Left lung (tissue), 10 donors: ENCODE data around the gene BBS9. TPM values are rescaled to one million over a fixed set of nuclear protein-coding genes. Genes with fewer than 3 reads are reported as not detected.

Experiments used
- ATAC-seq: fragments of 200-7000 bp; cut with Tn5 transposase; one replicate; pipeline ENCODE4 v1.9.1; 2020; ENCODE audit warnings: moderate library complexity
- DNase-seq, 4 donors: peaks; one replicate each; pipeline ENCODE4 v3.0.0-alpha.2; 2013 to 2020
- H3K27ac ChIP-seq, 2 donors: fragments of 200-600 bp; sonication (generic) in 1 of 2; one replicate each; pipeline versions ENCODE4 v1.5.0 to v1.8.0; 2020 to 2021
- H3K27me3 ChIP-seq, 2 donors: fragments of 200-600 bp; sonication (generic) in 1 of 2; one replicate each; pipeline versions ENCODE4 v1.5.0 to v1.8.0; 2020 to 2021
- H3K36me3 ChIP-seq, 2 donors: fragments of 200-600 bp; sonication (generic) in 1 of 2; one replicate each; pipeline versions ENCODE4 v1.5.0 to v1.8.0; 2020 to 2021
- H3K4me1 ChIP-seq, 2 donors: fragments of 200-600 bp; one replicate each; pipeline ENCODE4 v1.8.0; 2021
- H3K4me3 ChIP-seq, 2 donors: fragments of 200-600 bp; sonication (generic) in 1 of 2; one replicate each; pipeline versions ENCODE4 v1.5.0 to v1.8.0; 2020 to 2021; ENCODE audit warnings: mild to moderate bottlenecking in 1 of 2
- H3K9me3 ChIP-seq, 2 donors: fragments of 200-600 bp; sonication (generic) in 1 of 2; one replicate each; pipeline versions ENCODE4 v1.5.0 to v1.8.0; 2020 to 2021
- intact Hi-C, 2 donors: fragments of 100-400 bp; cut with DNase I; formaldehyde crosslinking; loops; one replicate each; pipeline versions ENCODE4 v1.11.2 to v1.14.2; 2022
- polyA plus RNA-seq, 6 donors: library from polyadenylated mRNA; unstranded; fragments of 120-200 nt; gene quantifications; one replicate each; pipeline ENCODE4 v1.2.1, GENCODE V29; 2013; ENCODE audit not compliant: insufficient read length in 6 of 6
- total RNA-seq, 2 donors: library from RNA; stranded (reverse); fragmentation: NEBNext Ultra II Directional; extraction: Animal tissue kit (Norgen Biotek cat#: 25700); gene quantifications; one replicate each; pipeline ENCODE4 v1.2.1, GENCODE V29; 2021
- TF ChIP-seq, protein P1 (sequence below), 2 donors: fragments of 200-600 bp; sonication (generic) in 1 of 2; IDR thresholded peaks; one replicate each; pipeline versions ENCODE4 v1.5.0 to v1.8.0; 2021; ENCODE audit warnings: antibody characterized with exemption in 2 of 2
- donor health status: DM: no; HTN: yes; CAD: no.
- donor health status: DM: no; HTN: no; CAD: no.

BBS9 gene
- total and polyA plus RNA-seq, 8 donors: 14.5 to 25.1 (median 19.1) TPM

DNA sequence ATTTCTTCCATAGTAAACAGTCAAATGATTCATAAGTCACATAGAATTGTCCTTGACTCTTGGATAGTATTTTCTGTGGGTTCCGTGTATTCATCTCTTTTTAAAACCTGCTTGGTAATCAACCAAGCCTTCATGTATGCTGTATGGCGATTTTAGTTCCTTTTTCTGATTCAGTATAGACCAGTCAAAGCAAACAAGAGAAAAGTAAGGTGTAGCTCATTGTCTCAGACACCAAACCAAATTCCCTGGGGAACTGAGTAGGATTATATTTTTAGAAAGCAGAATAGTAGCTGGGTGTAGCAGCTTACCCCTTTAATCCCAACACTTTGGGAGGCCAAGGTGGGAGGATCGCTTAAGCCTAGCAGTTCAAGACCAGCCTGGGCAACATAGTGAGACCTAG is 240.5 kb downstream of the BBS9 start:
- H3K27me3 ChIP-seq: no peaks in the 10 kb centered on the region
- TF ChIP-seq, protein P1, sequence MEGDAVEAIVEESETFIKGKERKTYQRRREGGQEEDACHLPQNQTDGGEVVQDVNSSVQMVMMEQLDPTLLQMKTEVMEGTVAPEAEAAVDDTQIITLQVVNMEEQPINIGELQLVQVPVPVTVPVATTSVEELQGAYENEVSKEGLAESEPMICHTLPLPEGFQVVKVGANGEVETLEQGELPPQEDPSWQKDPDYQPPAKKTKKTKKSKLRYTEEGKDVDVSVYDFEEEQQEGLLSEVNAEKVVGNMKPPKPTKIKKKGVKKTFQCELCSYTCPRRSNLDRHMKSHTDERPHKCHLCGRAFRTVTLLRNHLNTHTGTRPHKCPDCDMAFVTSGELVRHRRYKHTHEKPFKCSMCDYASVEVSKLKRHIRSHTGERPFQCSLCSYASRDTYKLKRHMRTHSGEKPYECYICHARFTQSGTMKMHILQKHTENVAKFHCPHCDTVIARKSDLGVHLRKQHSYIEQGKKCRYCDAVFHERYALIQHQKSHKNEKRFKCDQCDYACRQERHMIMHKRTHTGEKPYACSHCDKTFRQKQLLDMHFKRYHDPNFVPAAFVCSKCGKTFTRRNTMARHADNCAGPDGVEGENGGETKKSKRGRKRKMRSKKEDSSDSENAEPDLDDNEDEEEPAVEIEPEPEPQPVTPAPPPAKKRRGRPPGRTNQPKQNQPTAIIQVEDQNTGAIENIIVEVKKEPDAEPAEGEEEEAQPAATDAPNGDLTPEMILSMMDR (IDR thresholded peaks at IDR 0.05): no peak
- no peak overlapping the region for H3K4me3 ChIP-seq
- ATAC-seq (no peak), DNase-seq (no peak)
- H3K36me3 ChIP-seq: peaks cover 0 to 3% of the 10 kb centered on the region in 2 donors
- H3K9me3 ChIP-seq: no peaks in the 10 kb centered on the region
- H3K27ac ChIP-seq: no peak overlapping the region
- H3K4me1 ChIP-seq: no peaks in the 10 kb centered on the region
- intact Hi-C loops: no loop called here

DNA sequence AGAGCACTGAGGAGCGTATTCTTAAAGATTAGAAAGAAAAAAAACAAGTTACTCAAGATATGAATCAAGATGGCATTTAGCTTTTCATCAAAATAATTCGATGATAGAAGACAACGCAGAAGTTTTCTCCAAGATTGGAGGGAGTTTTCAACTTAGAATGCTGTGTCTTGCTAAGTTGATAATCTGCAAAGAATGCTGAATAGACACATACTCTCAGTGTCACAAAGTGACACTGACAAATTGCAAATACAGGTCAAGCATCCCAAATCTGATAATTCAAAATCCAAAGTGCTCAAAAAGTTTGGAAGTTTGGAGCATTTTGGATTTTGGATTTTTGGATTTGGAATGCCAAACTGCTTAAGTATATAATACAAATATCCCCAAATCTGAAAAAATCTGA is 243.8 kb downstream of the BBS9 start:
- Histone ChIP-seq H3K27ac (no peak overlapping the region), H3K36me3 (peaks cover 0 to under 1% of the 10 kb centered on the region in 2 donors), H3K9me3 (no peaks in the 10 kb centered on the region), H3K4me3 (no peak overlapping the region), H3K27me3 (no peaks in the 10 kb centered on the region), H3K4me1 (no peaks in the 10 kb centered on the region)
- ATAC-seq: no peak
- TF ChIP-seq, protein P1 (IDR thresholded peaks at IDR 0.05): no peak
- intact Hi-C loops: no loop called here
- no peak for DNase-seq

DNA sequence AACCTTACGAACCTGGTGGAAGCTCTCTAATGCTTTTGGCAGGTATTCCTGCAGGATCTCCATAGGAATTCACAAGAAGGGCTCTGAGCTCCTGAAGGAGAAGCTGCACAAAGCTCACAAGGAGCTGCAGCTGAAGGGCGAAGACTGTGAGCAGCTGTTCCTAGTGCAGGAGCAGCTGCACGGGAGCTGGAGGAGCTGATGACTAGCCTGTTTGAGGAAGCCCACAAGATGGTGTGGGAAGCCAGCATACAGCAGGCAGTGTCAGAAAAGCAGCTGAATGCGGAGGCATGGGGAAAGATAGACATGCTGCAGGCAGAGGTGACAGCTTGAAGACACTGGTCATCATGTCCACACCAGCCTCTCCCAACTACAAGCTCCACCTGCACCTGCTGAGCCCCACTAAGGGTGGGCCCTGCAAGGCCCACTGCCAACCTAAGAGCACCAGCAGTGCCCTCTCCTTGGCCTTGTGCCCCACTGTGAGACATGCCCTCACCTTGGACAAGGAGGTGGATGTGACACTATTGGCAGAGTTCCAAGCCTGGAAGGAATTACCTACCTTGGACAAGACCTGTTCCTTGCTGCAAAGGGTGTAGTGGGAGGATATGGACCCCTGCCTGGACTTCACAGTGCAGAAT is 250.6 kb downstream of the BBS9 start:
- no peaks in the 10 kb centered on the region for H3K27me3 ChIP-seq
- H3K9me3 ChIP-seq: no peaks in the 10 kb centered on the region
- DNase-seq (no peak), ATAC-seq (no peak)
- no peak overlapping the region for H3K4me3 ChIP-seq
- peaks cover 0 to 16% of the 10 kb centered on the region in 2 donors for H3K36me3 ChIP-seq
- no peak overlapping the region for H3K27ac ChIP-seq
- H3K4me1 ChIP-seq: no peaks in the 10 kb centered on the region
- intact Hi-C loops: no loop called here
- TF ChIP-seq, protein P1 (IDR thresholded peaks at IDR 0.05): no peak

DNA sequence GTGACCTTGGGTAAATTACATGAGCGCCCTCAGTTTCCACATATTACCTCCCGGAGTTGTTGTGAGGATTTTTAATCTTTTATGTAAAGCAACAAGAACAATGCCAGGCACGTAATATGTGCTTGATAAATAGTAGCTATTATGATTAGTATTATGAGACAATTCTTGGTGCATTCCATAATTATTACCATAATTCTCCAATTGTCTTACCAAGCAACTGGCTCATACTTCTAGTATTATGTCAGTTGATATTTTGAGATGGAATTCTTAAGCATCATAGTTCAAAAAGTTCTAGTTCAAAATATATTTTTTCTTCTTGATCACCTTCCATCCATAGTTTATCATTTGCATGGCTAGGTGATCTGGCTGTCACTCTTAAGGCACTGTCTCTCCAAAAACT is 259.0 kb downstream of the BBS9 start:
- intact Hi-C loops: no loop called here
- Histone ChIP-seq H3K4me3 (no peak overlapping the region), H3K27ac (no peak overlapping the region), H3K36me3 (peaks cover 0 to 5% of the 10 kb centered on the region in 2 donors), H3K27me3 (no peaks in the 10 kb centered on the region), H3K9me3 (no peaks in the 10 kb centered on the region), H3K4me1 (no peaks in the 10 kb centered on the region)
- no peak for DNase-seq
- no peak for ATAC-seq
- TF ChIP-seq, protein P1 (IDR thresholded peaks at IDR 0.05): no peak

DNA sequence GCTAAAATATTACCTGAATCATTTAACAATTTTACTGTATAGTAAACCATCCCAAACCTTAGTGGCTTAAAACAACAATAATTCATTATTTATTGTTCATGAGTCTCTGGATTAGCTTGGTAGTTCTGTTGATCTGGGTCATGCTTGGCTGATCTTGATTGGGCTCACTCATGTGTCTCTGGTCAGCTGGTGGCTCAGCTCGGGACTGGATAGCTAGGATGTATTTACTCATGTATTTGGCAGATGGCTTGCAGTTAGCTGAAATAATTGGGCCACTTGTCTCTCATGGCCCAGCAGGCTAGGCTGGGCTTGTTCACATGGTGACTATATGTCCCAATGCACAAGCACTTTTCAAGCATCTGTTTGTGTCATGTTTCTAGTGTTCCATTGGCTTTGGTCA is 262.8 kb downstream of the BBS9 start:
- H3K27ac ChIP-seq: no peak overlapping the region
- intact Hi-C loops: no loop called here
- peaks cover 0 to 3% of the 10 kb centered on the region in 2 donors for H3K36me3 ChIP-seq
- ATAC-seq: no peak
- H3K4me1 ChIP-seq: no peaks in the 10 kb centered on the region
- DNase-seq: no peak
- H3K4me3 ChIP-seq: no peak overlapping the region
- no peaks in the 10 kb centered on the region for H3K27me3 ChIP-seq
- H3K9me3 ChIP-seq: no peaks in the 10 kb centered on the region
- TF ChIP-seq, protein P1 (IDR thresholded peaks at IDR 0.05): no peak
